Stomach smooth muscle (tissue), 2 donors: ENCODE results near the gene AGBL4.
"Not testable (repeated sequence)": the region's sequence is repeated elsewhere in the genome, so short reads cannot be mapped to it uniquely, and the experiment has no call there.

Experiments
- H3K27ac ChIP-seq: one replicate; pipeline ENCODE4 v1.7.0; 2013; ENCODE audit warnings: mild to moderate bottlenecking, low read length, inconsistent platforms
- H3K27me3 ChIP-seq, 2 donors: one replicate each; pipeline ENCODE4 v1.7.0; 2013; ENCODE audit warnings: low read length in 2 of 2; ENCODE audit not compliant: insufficient read depth in 2 of 2, control insufficient read depth in 1 of 2
- H3K36me3 ChIP-seq, 2 donors: one replicate each; pipeline ENCODE4 v1.7.0; 2013; ENCODE audit warnings: low read length in 2 of 2; ENCODE audit not compliant: control insufficient read depth in 2 of 2, insufficient read depth in 2 of 2
- H3K4me1 ChIP-seq: one replicate; pipeline ENCODE4 v1.7.0; 2013; ENCODE audit warnings: low read length; ENCODE audit not compliant: control insufficient read depth, insufficient read depth
- H3K4me3 ChIP-seq, 2 donors: one replicate each; pipeline ENCODE4 v1.7.0; 2013; ENCODE audit warnings: low read length in 2 of 2
- H3K9ac ChIP-seq, 2 donors: one replicate each; pipeline ENCODE4 v1.7.0; 2013; ENCODE audit warnings: low read length in 2 of 2, mild to moderate bottlenecking in 1 of 2
- H3K9me3 ChIP-seq, 2 donors: one replicate each; pipeline ENCODE4 v1.7.0; 2013; ENCODE audit warnings: low read length in 2 of 2; ENCODE audit not compliant: control insufficient read depth in 2 of 2
- donor health status: healthy.
- donor health status: Pancreatic carcinoma.

The AGBL4 gene

GRCh38 chr1:48536477-48536876, 1487.3 kb downstream of the AGBL4 start:
- Histone ChIP-seq H3K27me3 (no peaks in the 10 kb centered on the region), H3K36me3 (no peaks in the 10 kb centered on the region), H3K4me3 (no peak overlapping the region), H3K9me3 (no peaks in the 10 kb centered on the region), H3K27ac (no peak overlapping the region), H3K9ac (no peak overlapping the region), H3K4me1 (no peaks in the 10 kb centered on the region)

- Histone ChIP-seq H3K4me1 (no peaks in the 10 kb centered on the region), H3K9me3 (no peaks in the 10 kb centered on the region), H3K27ac (no peak overlapping the region), H3K27me3 (no peaks in the 10 kb centered on the region), H3K36me3 (no peaks in the 10 kb centered on the region), H3K9ac (no peak overlapping the region), H3K4me3 (no peak overlapping the region)
Observed at GRCh38 chr1:48532976-48533375, 1490.8 kb downstream of the AGBL4 start.

GRCh38 chr1:48530727-48531351, 1492.9 kb downstream of the AGBL4 start:
- no peak overlapping the region for H3K9ac ChIP-seq
- no peak overlapping the region for H3K4me3 ChIP-seq
- H3K4me1 ChIP-seq: peaks cover 7% of the 10 kb centered on the region
- H3K27me3 ChIP-seq: no peaks in the 10 kb centered on the region
- no peak overlapping the region for H3K27ac ChIP-seq
- no peaks in the 10 kb centered on the region for H3K9me3 ChIP-seq
- H3K36me3 ChIP-seq: no peaks in the 10 kb centered on the region

- Histone ChIP-seq H3K36me3 (no peaks in the 10 kb centered on the region), H3K9me3 (no peaks in the 10 kb centered on the region), H3K4me1 (peaks cover 10% of the 10 kb centered on the region), H3K4me3 (no peak overlapping the region), H3K27me3 (no peaks in the 10 kb centered on the region), H3K9ac (no peak overlapping the region), H3K27ac (no peak overlapping the region)
Observed at GRCh38 chr1:48527051-48527450, 1496.7 kb downstream of the AGBL4 start.

- Histone ChIP-seq H3K27me3 (no peaks in the 10 kb centered on the region), H3K4me1 (peaks cover 10% of the 10 kb centered on the region), H3K9ac (no peak overlapping the region), H3K27ac (peak overlapping the region; percentile 12), H3K9me3 (no peaks in the 10 kb centered on the region), H3K36me3 (no peaks in the 10 kb centered on the region), H3K4me3 (peak overlapping the region in 1 of 2 donors; percentile 18)
Observed at GRCh38 chr1:48526008-48526710, 1497.6 kb downstream of the AGBL4 start.

- Histone ChIP-seq H3K9ac (no peak overlapping the region), H3K4me3 (no peak overlapping the region), H3K9me3 (no peaks in the 10 kb centered on the region), H3K27me3 (no peaks in the 10 kb centered on the region), H3K27ac (no peak overlapping the region), H3K4me1 (peaks cover 10% of the 10 kb centered on the region), H3K36me3 (no peaks in the 10 kb centered on the region)
Observed at GRCh38 chr1:48524892-48525467, 1498.8 kb downstream of the AGBL4 start.

GRCh38 chr1:48523558-48523957, 1500.2 kb downstream of the AGBL4 start:
- Histone ChIP-seq H3K9me3 (no peaks in the 10 kb centered on the region), H3K4me1 (peaks cover 10% of the 10 kb centered on the region), H3K27ac (no peak overlapping the region), H3K36me3 (no peaks in the 10 kb centered on the region), H3K27me3 (no peaks in the 10 kb centered on the region), H3K4me3 (no peak overlapping the region), H3K9ac (no peak overlapping the region)

- not testable (repeated sequence) for H3K27me3 ChIP-seq, H3K4me3 ChIP-seq, H3K4me1 ChIP-seq, H3K27ac ChIP-seq, H3K9me3 ChIP-seq, H3K9ac ChIP-seq, H3K36me3 ChIP-seq
Observed at GRCh38 chr1:48519896-48520295, 1503.9 kb downstream of the AGBL4 start.

GRCh38 chr1:48506870-48507269, 1516.9 kb downstream of the AGBL4 start:
- H3K27ac ChIP-seq: no peak overlapping the region
- no peaks in the 10 kb centered on the region for H3K27me3 ChIP-seq
- H3K9ac ChIP-seq: no peak overlapping the region
- H3K4me1 ChIP-seq: no peaks in the 10 kb centered on the region
- H3K9me3 ChIP-seq: no peaks in the 10 kb centered on the region
- no peak overlapping the region for H3K4me3 ChIP-seq
- no peaks in the 10 kb centered on the region for H3K36me3 ChIP-seq

GRCh38 chr1:48500541-48501450, 1523.0 kb downstream of the AGBL4 start:
- Histone ChIP-seq H3K4me1 (peaks cover 2% of the 10 kb centered on the region), H3K4me3 (no peak overlapping the region), H3K9ac (no peak overlapping the region), H3K27ac (no peak overlapping the region), H3K9me3 (no peaks in the 10 kb centered on the region), H3K27me3 (no peaks in the 10 kb centered on the region), H3K36me3 (no peaks in the 10 kb centered on the region)
